GM21825 (cell line): Measurements from ENCODE around the gene REG3A.

Experiments
- ATAC-seq: cut with Tn5 transposase; IDR thresholded peaks from one replicate; pipeline ENCODE4 v1.9.1; 2021; ENCODE audit warnings: mild to moderate bottlenecking, moderate library complexity; ENCODE audit not compliant: unreplicated experiment

The REG3A gene

GRCh38 chr2:79122676-79123075 lies 36.9 kb downstream of the REG3A start:
- ATAC-seq = no peak

DNA sequence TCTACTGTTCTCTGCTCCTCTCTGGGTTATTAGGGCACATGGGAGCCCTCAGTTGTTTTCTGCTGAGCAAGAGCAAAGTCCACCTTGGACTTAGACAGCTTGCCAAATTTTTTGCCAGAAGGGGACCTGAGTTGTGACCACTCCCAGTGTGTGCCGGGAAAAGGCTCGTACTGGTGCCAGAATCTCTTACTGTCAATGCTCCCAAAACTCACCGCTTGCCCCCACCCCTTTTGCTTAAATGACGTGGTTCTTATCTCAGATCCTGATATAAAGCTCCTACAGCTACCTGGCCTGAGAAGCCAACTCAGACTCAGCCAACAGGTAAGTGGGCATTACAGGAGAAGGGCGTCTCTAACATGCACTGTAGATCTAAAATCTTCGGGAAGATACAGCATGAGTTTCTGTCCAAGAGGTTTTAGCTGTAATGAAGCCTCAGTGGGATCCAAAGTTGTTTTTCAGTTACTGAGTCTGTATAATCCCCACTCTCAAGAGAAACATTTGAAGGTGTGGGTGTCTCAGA lies 39.3 kb downstream of the REG3A start, which contains the start of gene REG1A:
Gene REG1A (plus strand): TSS at position 295 of the 520 bp plus-strand sequence. CDS start 374 bp downstream, outside the sequence.
- ATAC-seq = no peak

DNA sequence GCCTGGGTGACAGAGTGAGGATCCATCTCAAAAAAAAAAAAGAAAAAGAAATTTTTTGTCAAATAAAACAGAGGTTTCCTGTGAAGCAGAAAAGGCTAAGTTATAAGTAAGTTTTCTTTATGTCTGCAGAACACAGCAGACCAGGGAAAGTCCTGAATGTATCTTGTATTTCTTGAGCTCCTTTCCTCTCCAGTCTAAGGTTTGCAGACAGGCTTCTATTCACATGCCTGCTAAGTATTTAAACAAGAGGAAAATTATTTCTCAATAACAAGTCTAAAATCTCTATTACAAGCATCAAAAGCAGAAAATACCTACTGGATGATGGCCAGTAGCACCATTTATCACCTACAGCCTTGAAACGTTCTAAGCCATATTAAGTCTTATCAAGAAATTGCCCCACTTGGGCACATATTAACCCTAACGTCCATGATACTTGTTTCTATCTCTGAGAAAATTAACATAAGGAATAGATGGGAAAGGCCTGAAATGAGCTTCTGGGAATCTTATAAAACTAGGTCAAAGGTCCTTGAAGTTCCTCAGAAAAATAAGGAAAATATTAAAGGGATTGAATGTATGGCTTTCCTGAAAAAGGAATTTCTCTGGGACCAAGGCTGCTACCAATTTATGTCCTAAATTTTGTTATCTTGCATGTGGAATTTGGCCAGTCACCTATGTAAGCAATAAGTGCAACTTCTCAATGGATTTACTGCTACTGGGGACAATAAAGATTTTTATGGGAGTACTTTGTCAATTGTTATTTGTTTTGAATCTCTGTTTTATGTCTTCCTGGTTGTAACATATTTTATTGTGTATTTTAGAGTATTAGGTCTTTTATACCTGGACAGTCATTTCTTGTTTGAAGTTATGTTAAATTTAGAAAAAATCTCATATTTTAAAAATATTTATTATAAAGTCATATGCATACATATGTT lies 42.3 kb downstream of the REG3A start:
- no peak for ATAC-seq

DNA sequence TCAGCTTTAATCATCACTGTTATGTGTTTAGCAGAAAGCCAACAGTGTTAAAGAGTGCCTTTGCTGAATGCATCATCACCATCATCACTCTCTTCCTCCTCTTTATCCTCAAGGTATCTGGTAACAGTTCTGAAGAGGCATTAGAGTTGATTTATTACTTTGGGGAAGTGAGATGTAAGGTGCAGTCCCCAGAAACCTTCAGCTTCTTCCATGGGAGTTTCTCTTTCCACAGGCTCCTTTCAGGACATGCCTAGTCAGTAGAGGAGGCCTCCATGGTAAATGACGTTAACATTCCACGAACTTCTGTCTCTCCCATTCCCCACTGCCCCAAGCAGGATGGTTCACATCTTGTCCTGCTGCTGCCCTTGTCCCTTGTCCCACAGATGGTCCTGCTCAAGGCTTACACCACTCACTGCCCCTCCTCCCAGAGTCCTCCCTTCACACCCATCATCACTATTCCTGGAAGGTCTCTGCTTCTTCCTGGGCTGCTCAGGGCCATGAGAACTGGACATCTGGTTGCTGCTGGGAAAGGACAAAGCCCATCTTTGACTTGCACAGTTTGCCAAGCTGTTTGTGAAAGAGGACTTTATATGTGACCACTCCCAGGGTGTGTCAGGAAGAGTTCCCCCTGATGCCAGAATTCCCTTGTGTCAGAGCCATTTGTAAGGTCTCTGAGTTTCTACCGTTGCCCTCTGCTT lies 44.6 kb downstream of the REG3A start:
- no peak for ATAC-seq

- ATAC-seq = no peak
These were observed 47.3 kb downstream of the REG3A start for GRCh38 chr2:79112269-79112668.
